ENCODE data around the gene RPTOR.

DNA sequence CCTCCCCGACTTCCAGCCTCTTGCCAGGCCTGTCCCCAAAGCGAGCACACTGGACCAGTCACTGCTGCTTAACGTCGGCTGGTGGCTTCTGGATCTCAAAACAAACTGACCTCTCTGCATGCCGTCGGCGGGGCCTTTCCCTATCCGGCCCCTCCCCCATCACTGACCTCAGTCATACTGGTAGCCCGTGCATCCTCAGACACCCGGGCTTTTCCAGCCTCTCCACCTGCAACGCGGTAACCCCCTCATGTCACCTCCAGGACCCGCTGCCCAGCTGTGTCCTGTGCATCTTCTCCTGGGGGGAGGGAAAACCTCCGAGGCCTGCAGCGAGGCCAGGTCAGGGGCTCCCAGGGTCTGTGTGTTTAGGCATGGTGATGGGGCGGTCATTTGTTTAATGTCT is 308.4 kb downstream of the RPTOR start:
- no peak for TF ChIP-seq POLR2AphosphoS5 (IDR thresholded peaks at IDR 0.05; ENCODE audit: low read depth, low read length)
- TF ChIP-seq POLR2A (IDR thresholded peaks at IDR 0.05; ENCODE audit: low read depth, low read length) = no peak
- TF ChIP-seq SPI1 (IDR thresholded peaks at IDR 0.05; ENCODE audit: low read depth, low read length) = no peak
- no peak for TF ChIP-seq TAF1 (IDR thresholded peaks at IDR 0.05; ENCODE audit: low read depth, low read length)
- no peak for TF ChIP-seq PAX5 (IDR thresholded peaks at IDR 0.05; ENCODE audit: insufficient read depth, low read length, severe bottlenecking)

All from GM12891 (cell line).